Osteoblast (primary cell): ENCODE results near the gene ADGRV1. TPM values are rescaled to one million over a fixed set of nuclear protein-coding genes. Genes with fewer than 3 reads are reported as not detected.
"Not testable (repeated sequence)": the region's sequence is repeated elsewhere in the genome, so short reads cannot be mapped to it uniquely, and the experiment has no call there.

Source experiments
- DNase-seq: peaks from one replicate; pipeline ENCODE4 v3.0.0; 2011; ENCODE audit warnings: low spot score, mixed read lengths; ENCODE audit not compliant: insufficient read length; ENCODE audit errors: missing footprints
- H2AFZ ChIP-seq: 2 replicates; pipeline ENCODE4 v1.6.0; 2011; ENCODE audit warnings: mild to moderate bottlenecking, low read length
- H3K27ac ChIP-seq: 2 replicates; pipeline ENCODE4 v1.5.1; 2011; ENCODE audit warnings: mild to moderate bottlenecking, low read depth, low read length, moderate library complexity
- H3K27me3 ChIP-seq: 2 replicates; pipeline ENCODE4 v1.6.0; 2012; ENCODE audit warnings: mild to moderate bottlenecking, control low read depth, inconsistent platforms, low read length, moderate library complexity; ENCODE audit not compliant: insufficient read depth
- H3K36me3 ChIP-seq: 2 replicates; pipeline ENCODE4 v1.5.1; 2011; ENCODE audit warnings: mild to moderate bottlenecking, low read length, control low read depth, moderate library complexity; ENCODE audit not compliant: insufficient read depth
- H3K4me1 ChIP-seq: 2 replicates; pipeline ENCODE4 v1.5.1; 2011; ENCODE audit warnings: mild to moderate bottlenecking, low read length, control low read depth, moderate library complexity; ENCODE audit not compliant: insufficient read depth
- H3K4me2 ChIP-seq: 2 replicates; pipeline ENCODE4 v1.6.0; 2011; ENCODE audit warnings: mild to moderate bottlenecking, low read length; ENCODE audit not compliant: insufficient read depth
- H3K4me3 ChIP-seq: fragments of 200-600 bp; sonication (generic); 3 replicates; pipeline ENCODE4 v1.5.1; 2012; ENCODE audit warnings: mild to moderate bottlenecking, low read length, inconsistent platforms; ENCODE audit not compliant: insufficient read depth
- H3K79me2 ChIP-seq: 2 replicates; pipeline ENCODE4 v1.6.0; 2012; ENCODE audit warnings: mild to moderate bottlenecking, low read length, control low read depth, inconsistent platforms; ENCODE audit not compliant: insufficient read depth
- H3K9me3 ChIP-seq: 2 replicates; pipeline ENCODE4 v1.5.1; 2011; ENCODE audit warnings: low read depth, low read length, control low read depth
- H4K20me1 ChIP-seq: 2 replicates; pipeline ENCODE4 v1.6.0; 2012; ENCODE audit warnings: mild to moderate bottlenecking, low read length, control low read depth; ENCODE audit not compliant: insufficient read depth
- total RNA-seq: library from RNA; depleted of rRNA; stranded (reverse); fragments of >200 nt; gene quantifications from 2 replicates; pipeline ENCODE4 v1.2.3, GENCODE V29; 2012
- TF ChIP-seq, protein P1 (sequence below): IDR thresholded peaks from 2 replicates; pipeline ENCODE4 v1.5.1; 2011; ENCODE audit warnings: mild to moderate bottlenecking, low read depth, low read length, moderate library complexity; ENCODE audit errors: extremely low read depth

The ADGRV1 gene
- total RNA-seq, 1 donor = under 0.01 TPM

DNA sequence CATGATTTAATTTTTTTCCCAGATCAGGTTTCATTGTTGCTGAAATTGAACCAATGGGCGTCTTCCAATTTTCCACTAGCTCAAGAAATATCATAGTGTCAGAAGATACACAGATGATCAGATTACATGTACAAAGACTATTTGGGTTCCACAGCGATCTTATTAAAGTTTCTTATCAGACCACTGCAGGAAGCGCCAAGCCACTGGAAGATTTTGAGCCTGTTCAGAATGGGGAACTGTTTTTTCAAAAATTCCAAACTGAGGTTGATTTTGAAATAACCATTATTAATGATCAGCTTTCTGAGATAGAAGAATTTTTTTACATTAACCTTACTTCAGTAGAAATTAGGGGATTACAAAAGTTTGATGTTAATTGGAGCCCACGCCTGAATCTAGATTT lies 251.6 kb downstream of the ADGRV1 start:
- Histone ChIP-seq H3K36me3 (no peaks in the 10 kb centered on the region), H4K20me1 (no peaks in the 10 kb centered on the region), H2AFZ (no peak overlapping the region), H3K27me3 (no peaks in the 10 kb centered on the region), H3K27ac (no peak overlapping the region), H3K4me3 (no peak overlapping the region), H3K4me1 (no peaks in the 10 kb centered on the region), H3K79me2 (no peaks in the 10 kb centered on the region), H3K4me2 (no peak overlapping the region), H3K9me3 (no peaks in the 10 kb centered on the region)
- DNase-seq = no peak
- TF ChIP-seq, protein P1, sequence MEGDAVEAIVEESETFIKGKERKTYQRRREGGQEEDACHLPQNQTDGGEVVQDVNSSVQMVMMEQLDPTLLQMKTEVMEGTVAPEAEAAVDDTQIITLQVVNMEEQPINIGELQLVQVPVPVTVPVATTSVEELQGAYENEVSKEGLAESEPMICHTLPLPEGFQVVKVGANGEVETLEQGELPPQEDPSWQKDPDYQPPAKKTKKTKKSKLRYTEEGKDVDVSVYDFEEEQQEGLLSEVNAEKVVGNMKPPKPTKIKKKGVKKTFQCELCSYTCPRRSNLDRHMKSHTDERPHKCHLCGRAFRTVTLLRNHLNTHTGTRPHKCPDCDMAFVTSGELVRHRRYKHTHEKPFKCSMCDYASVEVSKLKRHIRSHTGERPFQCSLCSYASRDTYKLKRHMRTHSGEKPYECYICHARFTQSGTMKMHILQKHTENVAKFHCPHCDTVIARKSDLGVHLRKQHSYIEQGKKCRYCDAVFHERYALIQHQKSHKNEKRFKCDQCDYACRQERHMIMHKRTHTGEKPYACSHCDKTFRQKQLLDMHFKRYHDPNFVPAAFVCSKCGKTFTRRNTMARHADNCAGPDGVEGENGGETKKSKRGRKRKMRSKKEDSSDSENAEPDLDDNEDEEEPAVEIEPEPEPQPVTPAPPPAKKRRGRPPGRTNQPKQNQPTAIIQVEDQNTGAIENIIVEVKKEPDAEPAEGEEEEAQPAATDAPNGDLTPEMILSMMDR = no peak

DNA sequence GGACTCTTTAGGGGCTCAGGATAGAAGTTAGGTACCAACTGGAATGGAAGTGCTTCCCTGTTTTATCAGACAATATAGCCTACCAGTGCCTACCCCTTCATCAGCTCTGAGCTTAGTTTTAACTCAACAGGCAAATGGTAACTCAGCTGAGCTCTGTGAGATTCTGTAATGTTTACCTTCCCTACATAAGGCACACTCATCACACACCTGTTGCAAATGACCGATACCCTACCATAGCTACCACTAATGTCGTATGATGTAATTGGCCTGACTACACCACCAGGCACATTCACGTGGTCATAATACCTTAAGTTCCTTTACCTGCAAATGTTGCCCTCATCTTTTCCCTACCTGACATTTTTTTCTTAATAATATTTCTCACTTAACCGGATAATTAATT lies 254.8 kb downstream of the ADGRV1 start:
- Histone ChIP-seq H3K4me1 (no peaks in the 10 kb centered on the region), H3K4me3 (no peak overlapping the region), H3K27me3 (no peaks in the 10 kb centered on the region), H2AFZ (no peak overlapping the region), H3K9me3 (no peaks in the 10 kb centered on the region), H3K36me3 (no peaks in the 10 kb centered on the region), H3K79me2 (no peaks in the 10 kb centered on the region), H4K20me1 (no peaks in the 10 kb centered on the region), H3K27ac (no peak overlapping the region), H3K4me2 (no peak overlapping the region)
- no peak for DNase-seq
- TF ChIP-seq, protein P1 = no peak

GRCh38 chr5:90822062-90822461 lies 263.5 kb downstream of the ADGRV1 start:
- not testable (repeated sequence) for H2AFZ ChIP-seq, H3K36me3 ChIP-seq, H4K20me1 ChIP-seq, H3K4me3 ChIP-seq, H3K9me3 ChIP-seq, DNase-seq, H3K4me1 ChIP-seq, H3K27ac ChIP-seq, H3K4me2 ChIP-seq, H3K27me3 ChIP-seq, H3K79me2 ChIP-seq

GRCh38 chr5:90824436-90824835 lies 265.8 kb downstream of the ADGRV1 start:
- H3K9me3 ChIP-seq = no peaks in the 10 kb centered on the region
- H3K4me1 ChIP-seq = no peaks in the 10 kb centered on the region
- no peaks in the 10 kb centered on the region for H3K79me2 ChIP-seq
- H3K27ac ChIP-seq = no peak overlapping the region
- no peak overlapping the region for H3K4me2 ChIP-seq
- H4K20me1 ChIP-seq = no peaks in the 10 kb centered on the region
- TF ChIP-seq, protein P1 = no peak
- H2AFZ ChIP-seq = no peak overlapping the region
- no peaks in the 10 kb centered on the region for H3K36me3 ChIP-seq
- no peak overlapping the region for H3K4me3 ChIP-seq
- no peak for DNase-seq
- H3K27me3 ChIP-seq = no peaks in the 10 kb centered on the region
